AML-193 (cell line): Measurements from ENCODE around the gene TICAM2.

Experiments
- DNase-seq, 2 experiments: peaks; one replicate each; lab custom pipeline; 2025; lab: John Stamatoyannopoulos, UW

Gene TICAM2

DNA sequence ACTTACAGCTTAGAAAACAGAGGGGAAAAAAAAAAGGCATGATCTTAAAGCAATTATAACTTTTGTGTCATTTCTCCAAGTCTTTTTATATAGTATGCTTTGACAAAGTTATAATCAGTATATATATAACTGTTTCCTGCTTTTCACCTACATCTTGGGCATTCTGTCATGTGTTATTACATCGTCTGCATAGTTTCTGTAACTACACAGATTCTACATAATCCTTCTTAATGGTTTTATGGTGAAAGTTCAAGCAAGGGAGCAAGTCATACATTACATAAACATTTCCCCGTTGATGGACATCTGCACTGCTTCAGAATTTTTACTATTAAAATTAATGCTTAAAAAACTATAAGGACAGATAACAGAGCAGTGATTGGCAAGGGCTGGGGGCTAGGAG, 69.8 kb downstream of the TICAM2 start:
- no peak for DNase-seq

DNA sequence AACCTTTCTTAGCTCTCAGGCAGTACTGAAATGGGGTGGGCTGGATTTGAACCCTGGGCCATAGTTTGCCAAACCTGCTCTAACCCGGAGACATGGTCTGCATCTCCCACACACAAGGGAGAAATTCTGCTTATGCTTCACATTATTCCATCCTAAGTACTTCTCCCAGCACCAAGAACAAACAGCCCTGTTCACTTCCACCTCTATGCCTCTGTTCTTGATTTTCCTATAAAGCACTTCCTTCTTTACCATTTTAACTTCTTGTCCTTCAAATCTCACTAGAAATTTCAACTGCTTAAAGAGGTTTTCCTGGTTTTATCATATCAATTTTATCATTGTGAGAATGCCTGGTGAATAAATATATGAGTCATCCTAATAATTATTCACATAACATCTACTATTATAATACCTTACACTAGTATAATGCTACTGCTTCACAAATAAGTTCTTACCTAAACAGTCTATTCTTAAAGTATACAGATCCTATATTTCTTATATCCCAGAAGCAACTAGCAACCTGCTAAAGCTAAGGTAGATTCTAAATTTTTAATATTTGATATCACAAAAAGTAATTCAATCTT, 70.4 kb downstream of the TICAM2 start:
- no peak for DNase-seq

DNA sequence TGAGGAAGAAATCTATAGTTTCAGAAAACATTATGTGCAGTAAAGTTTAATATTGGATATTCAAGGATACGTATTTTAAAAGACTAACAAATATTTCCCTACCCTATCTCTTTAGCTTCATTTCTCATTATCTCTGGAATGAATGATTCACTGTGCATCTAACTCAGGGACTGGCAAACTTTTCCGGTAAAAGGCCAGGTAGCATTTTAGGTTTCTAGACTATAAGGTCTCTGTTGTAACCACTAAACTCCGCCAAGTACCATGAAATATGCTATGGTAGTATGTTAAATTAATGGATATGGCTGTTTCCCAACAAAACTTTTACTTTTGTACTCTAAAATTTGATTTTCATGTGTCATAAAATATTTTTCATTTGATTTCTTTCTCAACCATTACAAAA, 70.9 kb downstream of the TICAM2 start:
- DNase-seq: no peak

DNA sequence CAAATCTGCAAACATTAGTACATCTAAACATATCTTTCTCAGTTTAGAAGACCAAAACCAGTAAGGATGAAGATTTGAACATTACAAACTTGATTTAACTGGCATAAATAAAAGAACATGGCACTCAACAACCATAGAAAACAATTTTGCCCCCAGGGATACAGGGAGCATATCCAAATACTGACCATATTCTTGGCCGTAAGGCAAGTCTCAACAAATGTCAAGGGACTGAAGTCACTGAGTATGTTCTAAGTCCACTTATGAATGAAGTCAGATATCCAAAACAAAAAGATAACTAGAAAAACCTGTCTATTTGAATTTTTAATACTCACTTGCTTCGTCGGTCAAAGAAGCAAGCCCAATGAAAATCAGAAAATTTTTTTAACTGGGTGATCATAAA, 71.9 kb downstream of the TICAM2 start:
- no peak for DNase-seq
